Right atrium auricular region (tissue), 2 donors: ENCODE results near the gene FAAP100. TPM values are rescaled to one million over a fixed set of nuclear protein-coding genes. Genes with fewer than 3 reads are reported as not detected.
A peak's percentile ranks its signal among the peaks of the same experiment; 100 is the strongest.

Experiments
- DNase-seq: peaks from one replicate; pipeline ENCODE4 v3.0.0-alpha.2; 2019; ENCODE audit warnings: low spot score
- H3K27ac ChIP-seq, 2 donors: fragments of 200-600 bp; sonication (generic); 1 replicate in 1 of 2; 2 replicates in 1 of 2; pipeline ENCODE4 v1.5.1; 2016 to 2019
- H3K27me3 ChIP-seq, 2 donors: fragments of 200-600 bp; sonication (generic); one replicate each; pipeline versions ENCODE4 v1.5.1 to v1.6.0; 2017 to 2019
- H3K36me3 ChIP-seq: fragments of 200-600 bp; sonication (generic); one replicate; pipeline ENCODE4 v1.5.1; 2016
- H3K4me1 ChIP-seq, 2 donors: fragments of 200-600 bp; sonication (generic); one replicate each; pipeline versions ENCODE4 v1.5.1 to v1.6.0; 2017 to 2019
- H3K4me3 ChIP-seq, 2 donors: fragments of 200-600 bp; sonication (generic); 1 replicate in 1 of 2; 2 replicates in 1 of 2; pipeline ENCODE4 v1.5.1; 2017 to 2019; ENCODE audit warnings: mild to moderate bottlenecking in 1 of 2, moderate library complexity in 1 of 2
- H3K9me3 ChIP-seq, 2 donors: fragments of 200-600 bp; sonication (generic); one replicate each; pipeline ENCODE4 v1.5.1; 2019
- total RNA-seq, 2 donors: library from RNA; depleted of rRNA; stranded (reverse); fragments of >200 nt; gene quantifications; one replicate each; pipeline ENCODE4 v1.1.0, GENCODE V29; 2016
- TF ChIP-seq, protein P1 (sequence below), 2 donors: fragments of 200-600 bp; sonication (generic); IDR thresholded peaks; one replicate each; pipeline ENCODE4 v1.5.1; 2019; ENCODE audit warnings: antibody characterized with exemption in 2 of 2

Gene FAAP100
- total RNA-seq, 2 donors from 2014 or later = 12.8 to 13.7 TPM

GRCh38 chr17:81568416-81568815 is 16.3 kb upstream of the FAAP100 start:
- H3K4me3 ChIP-seq = no peak overlapping the region
- DNase-seq = no peak
- no peaks in the 10 kb centered on the region for H3K9me3 ChIP-seq
- peaks cover 69% of the 10 kb centered on the region for H3K36me3 ChIP-seq
- peak overlapping the region in 1 of 2 donors; percentile 80 for H3K27ac ChIP-seq
- H3K27me3 ChIP-seq = no peaks in the 10 kb centered on the region
- H3K4me1 ChIP-seq = peaks cover 0 to 29% of the 10 kb centered on the region in 2 donors
- TF ChIP-seq, protein P1, sequence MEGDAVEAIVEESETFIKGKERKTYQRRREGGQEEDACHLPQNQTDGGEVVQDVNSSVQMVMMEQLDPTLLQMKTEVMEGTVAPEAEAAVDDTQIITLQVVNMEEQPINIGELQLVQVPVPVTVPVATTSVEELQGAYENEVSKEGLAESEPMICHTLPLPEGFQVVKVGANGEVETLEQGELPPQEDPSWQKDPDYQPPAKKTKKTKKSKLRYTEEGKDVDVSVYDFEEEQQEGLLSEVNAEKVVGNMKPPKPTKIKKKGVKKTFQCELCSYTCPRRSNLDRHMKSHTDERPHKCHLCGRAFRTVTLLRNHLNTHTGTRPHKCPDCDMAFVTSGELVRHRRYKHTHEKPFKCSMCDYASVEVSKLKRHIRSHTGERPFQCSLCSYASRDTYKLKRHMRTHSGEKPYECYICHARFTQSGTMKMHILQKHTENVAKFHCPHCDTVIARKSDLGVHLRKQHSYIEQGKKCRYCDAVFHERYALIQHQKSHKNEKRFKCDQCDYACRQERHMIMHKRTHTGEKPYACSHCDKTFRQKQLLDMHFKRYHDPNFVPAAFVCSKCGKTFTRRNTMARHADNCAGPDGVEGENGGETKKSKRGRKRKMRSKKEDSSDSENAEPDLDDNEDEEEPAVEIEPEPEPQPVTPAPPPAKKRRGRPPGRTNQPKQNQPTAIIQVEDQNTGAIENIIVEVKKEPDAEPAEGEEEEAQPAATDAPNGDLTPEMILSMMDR (IDR thresholded peaks at IDR 0.05) = no peak

DNA sequence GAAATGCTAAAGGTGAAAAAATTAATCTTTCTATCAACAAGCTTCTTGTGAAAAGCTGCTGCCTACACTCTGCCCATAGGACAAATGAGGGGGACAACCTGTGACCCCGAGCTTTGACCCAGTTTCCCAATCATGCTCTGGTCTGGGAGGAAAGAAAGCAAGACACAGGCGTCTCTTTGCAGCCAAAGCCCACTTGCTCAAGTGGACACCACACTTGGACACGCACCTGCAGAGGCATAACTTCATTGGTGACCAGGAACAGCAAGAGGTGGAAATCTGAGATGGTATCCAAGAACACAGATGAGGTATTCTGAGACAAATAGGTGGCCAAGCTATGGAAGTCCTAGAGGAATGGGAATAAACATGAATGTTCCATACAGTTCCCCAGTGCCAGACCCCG is 15.0 kb upstream of the FAAP100 start:
- H3K4me1 ChIP-seq = peaks cover 0 to 29% of the 10 kb centered on the region in 2 donors
- H3K36me3 ChIP-seq = peaks cover 82% of the 10 kb centered on the region
- H3K4me3 ChIP-seq = no peak overlapping the region
- H3K27ac ChIP-seq = peak overlapping the region; percentile 33 to 80
- H3K27me3 ChIP-seq = no peaks in the 10 kb centered on the region
- TF ChIP-seq, protein P1 (IDR thresholded peaks at IDR 0.05) = no peak
- DNase-seq = no peak
- H3K9me3 ChIP-seq = no peaks in the 10 kb centered on the region

DNA sequence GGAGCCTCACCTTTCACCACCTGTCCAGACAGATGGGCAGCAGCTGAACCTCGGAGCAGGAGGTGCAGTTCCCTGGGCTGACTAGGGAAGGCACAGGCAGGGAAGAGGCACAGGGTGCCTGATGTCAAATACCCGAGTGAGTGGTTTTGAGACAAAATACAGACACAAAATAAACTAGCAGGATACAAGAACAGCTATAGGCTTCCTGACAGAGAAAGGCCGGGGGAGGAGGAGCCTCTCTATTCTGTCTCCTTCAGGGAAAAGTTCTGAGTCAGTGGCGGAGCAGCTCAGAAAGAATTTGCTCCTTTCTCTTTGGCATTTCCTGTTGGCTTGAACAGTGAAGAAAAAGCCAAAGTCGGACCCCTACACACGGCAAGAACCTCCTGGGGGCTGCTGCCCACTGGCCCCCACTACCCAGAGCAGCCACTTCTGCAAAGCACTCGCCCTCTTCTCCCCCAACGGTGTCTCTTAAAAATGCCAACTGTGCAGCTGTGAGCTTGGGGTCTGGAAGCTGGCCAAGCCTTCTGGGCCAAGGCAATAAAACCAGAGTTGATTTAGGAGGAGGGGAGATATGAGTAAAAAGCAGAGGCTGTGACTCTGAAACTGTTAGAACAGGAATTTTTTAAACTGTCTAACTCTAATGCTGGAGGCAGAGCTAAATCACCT is 14.4 kb upstream of the FAAP100 start:
- peak overlapping the region; percentile 33 to 80 for H3K27ac ChIP-seq
- H3K4me3 ChIP-seq = no peak overlapping the region
- no peaks in the 10 kb centered on the region for H3K9me3 ChIP-seq
- H3K4me1 ChIP-seq = peaks cover 0 to 29% of the 10 kb centered on the region in 2 donors
- TF ChIP-seq, protein P1 (IDR thresholded peaks at IDR 0.05) = no peak
- peaks cover 83% of the 10 kb centered on the region for H3K36me3 ChIP-seq
- DNase-seq = peak; percentile 79
- no peaks in the 10 kb centered on the region for H3K27me3 ChIP-seq

DNA sequence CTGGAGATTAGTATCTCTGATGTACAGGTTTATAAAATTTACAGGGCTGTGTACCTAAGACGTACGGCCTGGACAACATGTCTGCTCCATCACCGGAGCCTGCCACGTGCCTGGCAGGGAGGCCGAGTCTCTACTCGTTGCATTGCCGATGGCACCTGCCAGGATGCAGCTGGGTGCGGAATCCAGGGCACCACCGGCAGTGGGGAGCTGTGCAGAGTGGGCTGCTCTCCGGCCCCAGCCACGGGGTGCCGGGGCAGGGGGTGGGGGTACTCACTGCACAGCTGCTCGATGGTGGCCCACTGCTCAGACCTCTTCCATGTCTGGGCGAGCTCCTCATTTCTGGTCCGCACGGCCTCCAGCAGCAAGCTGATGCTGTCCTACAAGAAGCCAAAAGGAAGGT is 13.1 kb upstream of the FAAP100 start:
- peak overlapping the region in 1 of 2 donors; percentile 80 for H3K27ac ChIP-seq
- no peak for DNase-seq
- peaks cover 0 to 29% of the 10 kb centered on the region in 2 donors for H3K4me1 ChIP-seq
- H3K36me3 ChIP-seq = peaks cover 83% of the 10 kb centered on the region
- TF ChIP-seq, protein P1 (IDR thresholded peaks at IDR 0.05) = no peak
- no peaks in the 10 kb centered on the region for H3K27me3 ChIP-seq
- H3K4me3 ChIP-seq = no peak overlapping the region
- H3K9me3 ChIP-seq = no peaks in the 10 kb centered on the region

DNA sequence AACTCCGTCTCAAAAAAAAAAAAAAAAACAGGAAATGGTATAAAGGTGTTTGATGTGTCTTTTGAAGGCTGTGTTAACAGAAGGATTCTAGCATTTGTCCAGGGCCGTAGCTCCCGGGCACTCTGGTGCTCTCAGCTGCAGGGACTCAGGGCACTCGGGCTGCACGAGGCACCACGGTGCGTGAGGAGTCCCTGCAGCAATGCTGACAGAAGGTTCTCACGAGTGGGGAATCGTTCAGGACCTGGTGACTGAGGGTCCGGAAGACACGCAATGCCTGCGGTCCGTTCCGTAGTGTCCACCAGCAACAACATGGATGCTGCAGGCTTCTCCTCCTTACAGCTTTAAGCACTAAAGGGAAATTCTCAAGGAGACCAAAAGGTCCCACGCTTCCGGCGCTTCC is 12.6 kb upstream of the FAAP100 start:
- Histone ChIP-seq H3K4me3 (no peak overlapping the region), H3K9me3 (no peaks in the 10 kb centered on the region), H3K27ac (no peak overlapping the region), H3K27me3 (no peaks in the 10 kb centered on the region), H3K4me1 (peaks cover 0 to 29% of the 10 kb centered on the region in 2 donors), H3K36me3 (peaks cover 83% of the 10 kb centered on the region)
- TF ChIP-seq, protein P1 (IDR thresholded peaks at IDR 0.05) = no peak
- DNase-seq = no peak
